HEK293 (cell line): ENCODE measurements around the gene TUBB3.
A peak's percentile ranks its signal among the peaks of the same experiment; 100 is the strongest.
"Not testable (repeated sequence)": the region's sequence is repeated elsewhere in the genome, so short reads cannot be mapped to it uniquely, and the experiment has no call there.

Experiments used
- CTCF ChIA-PET: fragments of 350-600 bp; formaldehyde crosslinking; extraction: SDS; loops from one replicate; lab custom pipeline; 2021; ENCODE audit warnings: antibody characterized with exemption; lab: Yijun Ruan, JAX
- POLR2A ChIA-PET: fragments of 300-600 bp; formaldehyde crosslinking; extraction: SDS; loops from one replicate; lab custom pipeline; 2020; ENCODE audit warnings: antibody characterized with exemption, inconsistent platforms; lab: Yijun Ruan, JAX
- H3K27ac ChIP-seq: fragments of 200-500 bp; sonication (Bioruptor generic); 2 replicates; pipeline ENCODE4 v1.5.1; 2014; ENCODE audit warnings: low read depth, low read length, control low read depth, inconsistent platforms; ENCODE audit errors: extremely low read depth
- H3K36me3 ChIP-seq, 2 experiments: fragments of 200-500 bp in 1 of 2; sonication (Bioruptor generic) in 1 of 2; 1 replicate in 1 of 2; 2 replicates in 1 of 2; pipeline ENCODE4 v1.5.1; 2014 to 2017; ENCODE audit warnings: inconsistent platforms in 2 of 2, low read length in 2 of 2; ENCODE audit not compliant: control insufficient read depth in 2 of 2, insufficient read depth in 1 of 2
- H3K4me1 ChIP-seq: fragments of 200-500 bp; sonication (Bioruptor generic); 2 replicates; pipeline ENCODE4 v1.5.1; 2014; ENCODE audit warnings: mild to moderate bottlenecking, low read length, inconsistent platforms; ENCODE audit not compliant: control insufficient read depth, insufficient read depth
- H3K4me3 ChIP-seq: 2 replicates; pipeline ENCODE4 v1.5.1; 2011; ENCODE audit warnings: low read depth, mild to moderate bottlenecking, control low read depth, low read length, moderate library complexity
- H3K9me3 ChIP-seq: fragments of 200-500 bp; sonication (Bioruptor generic); 2 replicates; pipeline ENCODE4 v1.5.1; 2014; ENCODE audit warnings: low read depth, low read length, inconsistent platforms; ENCODE audit not compliant: control insufficient read depth, insufficient read depth
- CTCF ChIP-seq: fragments of 450-650 bp; formaldehyde crosslinking; IDR thresholded peaks from 2 replicates; pipeline ENCODE4 v1.5.1; 2016; ENCODE audit warnings: missing biosample characterization, missing genetic modification characterization
- FEZF1 ChIP-seq: fragments of 450-650 bp; formaldehyde crosslinking; IDR thresholded peaks from 2 replicates; pipeline ENCODE4 v1.5.1; 2016; ENCODE audit warnings: missing biosample characterization, missing genetic modification characterization
- KLF16 ChIP-seq: fragments of 450-650 bp; formaldehyde crosslinking; IDR thresholded peaks from 2 replicates; pipeline ENCODE4 v1.5.1; 2017; ENCODE audit warnings: missing biosample characterization, missing genetic modification characterization
- PRDM10 ChIP-seq: fragments of 450-650 bp; formaldehyde crosslinking; IDR thresholded peaks from 2 replicates; pipeline ENCODE4 v1.5.1; 2016; ENCODE audit warnings: missing biosample characterization, missing genetic modification characterization
- ZBTB26 ChIP-seq: fragments of 450-650 bp; formaldehyde crosslinking; optimal IDR thresholded peaks from 2 replicates; pipeline ENCODE3; 2016; ENCODE audit warnings: missing biosample characterization, mild to moderate bottlenecking, missing genetic modification characterization
- ZNF114 ChIP-seq: fragments of 450-650 bp; formaldehyde crosslinking; IDR thresholded peaks from 2 replicates; pipeline ENCODE4 v1.5.0; 2017; ENCODE audit warnings: missing biosample characterization, missing genetic modification characterization
- ZNF416 ChIP-seq: fragments of 450-650 bp; formaldehyde crosslinking; IDR thresholded peaks from 2 replicates; pipeline ENCODE4 v1.5.1; 2016; ENCODE audit warnings: missing biosample characterization, missing genetic modification characterization
- ZNF670 ChIP-seq: fragments of 450-650 bp; formaldehyde crosslinking; IDR thresholded peaks from 2 replicates; pipeline ENCODE4 v1.5.1; 2016; ENCODE audit warnings: missing biosample characterization, missing genetic modification characterization, low read depth
- ZNF76 ChIP-seq: fragments of 450-650 bp; formaldehyde crosslinking; IDR thresholded peaks from 2 replicates; pipeline ENCODE4; 2016; ENCODE audit warnings: low read depth, missing biosample characterization, missing genetic modification characterization, borderline replicate concordance
- ZSCAN18 ChIP-seq: fragments of 450-650 bp; formaldehyde crosslinking; IDR thresholded peaks from 2 replicates; pipeline ENCODE4 v1.5.1; 2016; ENCODE audit warnings: missing biosample characterization, missing genetic modification characterization
- ZSCAN5A ChIP-seq: fragments of 450-650 bp; formaldehyde crosslinking; IDR thresholded peaks from 2 replicates; pipeline ENCODE4 v1.5.1; 2016; ENCODE audit warnings: missing biosample characterization, missing genetic modification characterization

The TUBB3 gene

GRCh38 chr16:89925596-89926079 lies 2.5 kb downstream of the TUBB3 start (continued):
- TF ChIP-seq PRDM10 (tag by site-specific recombination) (peak; percentile 99), ZBTB26 (tag by site-specific recombination) (peak; percentile 62), CTCF (tag by site-specific recombination) (peak; percentile 59)

- Histone ChIP-seq H3K4me1 (no peaks in the 10 kb centered on the region), H3K4me3 (no peak overlapping the region)
- TF ChIP-seq KLF16: no peak
- no peak for TF ChIP-seq ZNF114 (tag by site-specific recombination)
- TF ChIP-seq ZNF416 (tag by site-specific recombination): no peak
- no peak for TF ChIP-seq FEZF1
- no peak for TF ChIP-seq ZSCAN5A (tag by site-specific recombination)
- TF ChIP-seq ZNF670: no peak
- TF ChIP-seq, all 188 proteins: peak for 0
- H3K27ac ChIP-seq: no peak overlapping the region
- no peaks in the 10 kb centered on the region for H3K9me3 ChIP-seq
- H3K36me3 ChIP-seq: peaks cover 0 to 5% of the 10 kb centered on the region in 2 experiments; a peak in 1 of 3 replicates
- ChIA-PET CTCF (interaction anchor here (1.1 kb wide), 1 partner anchor 21 kb away, joined by 3 read pairs; no protein-coding TSS in a partner anchor), POLR2A (interaction anchor here (1.3 to 1.8 kb wide), 2 partner anchors 9 to 34 kb away, joined by 4 to 9 read pairs; partner anchors contain the start of gene TUBB3)
Measured at GRCh38 chr16:89931305-89931896, 8.3 kb downstream of the TUBB3 start.

GRCh38 chr16:89931964-89932363 lies 8.8 kb downstream of the TUBB3 start:
- Histone ChIP-seq H3K4me3 (no peak overlapping the region), H3K27ac (no peak overlapping the region), H3K36me3 (peaks cover 0 to 5% of the 10 kb centered on the region in 2 experiments; a peak in 1 of 3 replicates), H3K4me1 (no peaks in the 10 kb centered on the region), H3K9me3 (no peaks in the 10 kb centered on the region)
- CTCF ChIA-PET: interaction anchor here (1.1 kb wide), 1 partner anchor 22 kb away, joined by 3 read pairs; no protein-coding TSS in a partner anchor
- TF ChIP-seq ZNF76 (tag by site-specific recombination) (no peak), ZSCAN18 (no peak)
- POLR2A ChIA-PET: interaction anchor here (1.3 to 1.8 kb wide), 2 partner anchors 9 to 33 kb away, joined by 4 to 9 read pairs; partner anchors contain the start of gene TUBB3

GRCh38 chr16:89934019-89934418 lies 10.9 kb downstream of the TUBB3 start:
- H3K27ac ChIP-seq, H3K9me3 ChIP-seq, H3K4me3 ChIP-seq, H3K36me3 ChIP-seq, CTCF ChIA-PET, H3K4me1 ChIP-seq: not testable (repeated sequence)
- POLR2A ChIA-PET: interaction anchor here (0.7 to 1.1 kb wide), 2 partner anchors 9 to 17 kb away, joined by 3 read pairs; no protein-coding TSS in a partner anchor
